Right lobe of liver (tissue), 6 donors: ENCODE results near the gene LGR5. TPM values are rescaled to one million over a fixed set of nuclear protein-coding genes. Genes with fewer than 3 reads are reported as not detected.

ENCODE experiments used
- ATAC-seq, 4 donors: fragments of 200-7000 bp; cut with Tn5 transposase; one replicate each; pipeline ENCODE4 v1.9.1; 2020; ENCODE audit warnings: mild to moderate bottlenecking in 4 of 4, moderate library complexity in 4 of 4
- DNase-seq, 3 donors: peaks; one replicate each; pipeline ENCODE4 v3.0.0-alpha.2; 2020
- H3K27ac ChIP-seq, 3 donors: fragments of 200-600 bp; one replicate each; pipeline ENCODE4 v1.8.0; 2022
- H3K27me3 ChIP-seq, 2 donors: fragments of 200-600 bp; one replicate each; pipeline ENCODE4 v1.8.0; 2022
- H3K36me3 ChIP-seq, 4 donors: fragments of 200-600 bp; sonication (generic) in 1 of 4; one replicate each; pipeline versions ENCODE4 v1.5.1 to v1.8.0; 2017 to 2022; ENCODE audit warnings: control low read depth in 1 of 4
- H3K4me1 ChIP-seq, 4 donors: fragments of 200-600 bp; sonication (generic) in 1 of 4; one replicate each; pipeline versions ENCODE4 v1.5.1 to v1.8.0; 2017 to 2022; ENCODE audit warnings: control low read depth in 1 of 4
- H3K4me3 ChIP-seq, 3 donors: fragments of 200-600 bp; one replicate each; pipeline ENCODE4 v1.8.0; 2022
- H3K9me3 ChIP-seq, 4 donors: fragments of 200-600 bp; sonication (generic) in 1 of 4; one replicate each; pipeline versions ENCODE4 v1.5.1 to v1.8.0; 2017 to 2022; ENCODE audit warnings: control low read depth in 1 of 4
- CTCF ChIP-seq, 4 donors: fragments of 200-600 bp in 3 of 4; fragments of 450-650 bp in 1 of 4; IDR thresholded peaks; one replicate each; pipeline versions ENCODE4 v1.5.1 to v1.8.0; 2016 to 2022; ENCODE audit warnings: antibody characterized with exemption in 4 of 4, mild to moderate bottlenecking in 2 of 4
- POLR2A ChIP-seq: fragments of 450-650 bp; IDR thresholded peaks from one replicate; pipeline ENCODE4 v1.6.1; 2017; ENCODE audit warnings: antibody characterized with exemption, mild to moderate bottlenecking
- WGBS: methylation state at CpG from one replicate; pipeline ENCODE4 v1.1.6; 2018; ENCODE audit warnings: low coverage, low lambda C conversion rate; ENCODE audit not compliant: insufficient coverage; ENCODE audit errors: missing lambda C conversion rate; 5-methylcytosine and 5-hydroxymethylcytosine counted together
- intact Hi-C, 2 donors: fragments of 100-400 bp; cut with DNase I; formaldehyde crosslinking; loops; one replicate each; pipeline versions ENCODE4 v1.11.2 to v1.14.1; 2022
- total RNA-seq, 6 experiments: library from RNA; depleted of rRNA in 2 of 6; stranded (reverse); fragments of >200 nt in 2 of 6; fragmentation: NEBNext Ultra II Directional in 3 of 6; extraction: Animal tissue kit (Norgen Biotek cat#: 25700) in 3 of 6; gene quantifications; one replicate each; pipeline versions ENCODE4 v1.1.0 to v1.2.4, GENCODE V29; 2016 to 2023
- donor health status: DM: no; HTN: yes; CAD: no.
- donor health status: DM: no; HTN: no; CAD: no.
- donor health status: DM: no; HTN: no; CAD: no.
- donor health status: DM: no; HTN: yes; CAD: no.
- donor health status: DM: no; HTN: yes; CAD: no.

LGR5 gene
- total RNA-seq, 6 experiments from 2014 or later = 0.11 to 0.31 (median 0.17) TPM

- Histone ChIP-seq H3K36me3 (no peaks in the 10 kb centered on the region), H3K27ac (no peak overlapping the region), H3K4me3 (no peak overlapping the region), H3K27me3 (no peaks in the 10 kb centered on the region), H3K4me1 (no peaks in the 10 kb centered on the region), H3K9me3 (no peaks in the 10 kb centered on the region)
- 61% methylated on average over 2 of the region's 2 CpGs for WGBS
- intact Hi-C loops = no loop called here
- DNase-seq = no peak
- no peak for ATAC-seq
- no peak for TF ChIP-seq POLR2A
- TF ChIP-seq CTCF (IDR thresholded peaks at IDR 0.05) = no peak
Observed at GRCh38 chr12:71517145-71517846, 77.7 kb downstream of the LGR5 start.

GRCh38 chr12:71521125-71521524 lies 81.5 kb downstream of the LGR5 start:
- DNase-seq (no peak), ATAC-seq (no peak)
- Histone ChIP-seq H3K27me3 (no peaks in the 10 kb centered on the region), H3K36me3 (no peaks in the 10 kb centered on the region), H3K9me3 (no peaks in the 10 kb centered on the region), H3K4me3 (no peak overlapping the region), H3K4me1 (no peaks in the 10 kb centered on the region), H3K27ac (no peak overlapping the region)
- intact Hi-C loops = no loop called here
- 71% methylated on average over 4 of the region's 4 CpGs for WGBS
- TF ChIP-seq CTCF (IDR thresholded peaks at IDR 0.05) = no peak
- TF ChIP-seq POLR2A = no peak

GRCh38 chr12:71524626-71525025 lies 85.0 kb downstream of the LGR5 start:
- no peak for TF ChIP-seq CTCF (IDR thresholded peaks at IDR 0.05)
- H3K4me3 ChIP-seq = no peak overlapping the region
- H3K27me3 ChIP-seq = no peaks in the 10 kb centered on the region
- 45% methylated on average over 2 of the region's 2 CpGs for WGBS
- no peaks in the 10 kb centered on the region for H3K4me1 ChIP-seq
- no peaks in the 10 kb centered on the region for H3K36me3 ChIP-seq
- H3K9me3 ChIP-seq = no peaks in the 10 kb centered on the region
- no peak for ATAC-seq
- DNase-seq = no peak
- no peak overlapping the region for H3K27ac ChIP-seq
- intact Hi-C loops = no loop called here

GRCh38 chr12:71533703-71534102 lies 94.1 kb downstream of the LGR5 start:
- H3K36me3 ChIP-seq = no peaks in the 10 kb centered on the region
- no peak for ATAC-seq
- intact Hi-C loops = no loop called here
- no peak overlapping the region for H3K4me3 ChIP-seq
- H3K4me1 ChIP-seq = no peaks in the 10 kb centered on the region
- no peak for DNase-seq
- TF ChIP-seq CTCF (IDR thresholded peaks at IDR 0.05) (no peak), POLR2A (no peak)
- H3K27me3 ChIP-seq = no peaks in the 10 kb centered on the region
- 69% methylated on average over 2 of the region's 2 CpGs for WGBS
- H3K27ac ChIP-seq = no peak overlapping the region
- H3K9me3 ChIP-seq = no peaks in the 10 kb centered on the region
